H9 (cell line): ENCODE data around the gene ENOX2. TPM values are rescaled to one million over a fixed set of nuclear protein-coding genes. Genes with fewer than 3 reads are reported as not detected.

Experiments
- DNase-seq: peaks from one replicate; pipeline ENCODE4 v3.0.0-alpha.2; 2017
- H2AFZ ChIP-seq: one replicate; pipeline ENCODE4 v1.6.1; 2013; ENCODE audit warnings: mild to moderate bottlenecking, low read length, control low read depth, moderate library complexity
- H2AK5ac ChIP-seq: 2 replicates; pipeline ENCODE4 v1.6.1; 2013; ENCODE audit warnings: low read length, control low read depth, mixed read lengths; ENCODE audit not compliant: insufficient read length
- H2BK120ac ChIP-seq: one replicate; pipeline ENCODE4 v1.6.1; 2013; ENCODE audit warnings: low read depth, mild to moderate bottlenecking, low read length, control low read depth, inconsistent platforms; ENCODE audit not compliant: poor library complexity, severe bottlenecking
- H2BK12ac ChIP-seq: 2 replicates; pipeline ENCODE4 v1.6.1; 2013; ENCODE audit warnings: low read length, control low read depth, mixed read lengths, low read depth; ENCODE audit not compliant: insufficient read length
- H2BK15ac ChIP-seq: 2 replicates; pipeline ENCODE4 v1.6.1; 2013; ENCODE audit warnings: low read depth, low read length, control low read depth
- H2BK20ac ChIP-seq: one replicate; pipeline ENCODE4 v1.6.1; 2013; ENCODE audit warnings: low read depth, mild to moderate bottlenecking, low read length, control low read depth, inconsistent platforms; ENCODE audit not compliant: poor library complexity, severe bottlenecking
- H2BK5ac ChIP-seq: 2 replicates; pipeline ENCODE4 v1.6.1; 2013; ENCODE audit warnings: low read length, control low read depth, mixed read lengths; ENCODE audit not compliant: insufficient read length
- H3K14ac ChIP-seq: 2 replicates; pipeline ENCODE4 v1.6.1; 2013; ENCODE audit warnings: low read length, control low read depth; ENCODE audit not compliant: insufficient read depth
- H3K18ac ChIP-seq: 2 replicates; pipeline ENCODE4 v1.6.1; 2013; ENCODE audit warnings: low read depth, mild to moderate bottlenecking, mixed read lengths, low read length, control low read depth; ENCODE audit not compliant: insufficient read length
- H3K23ac ChIP-seq: 2 replicates; pipeline ENCODE4 v1.6.1; 2013; ENCODE audit warnings: low read length, control low read depth, mixed read lengths, low read depth; ENCODE audit not compliant: insufficient read length
- H3K23me2 ChIP-seq: 2 replicates; pipeline ENCODE4 v1.6.1; 2013; ENCODE audit warnings: low read depth, mild to moderate bottlenecking, mixed read lengths, low read length, control low read depth; ENCODE audit not compliant: insufficient read length, poor library complexity, severe bottlenecking
- H3K27ac ChIP-seq: 2 replicates; pipeline ENCODE4 v1.5.1; 2013; ENCODE audit warnings: low read length, control low read depth, mixed read lengths, low read depth; ENCODE audit not compliant: insufficient read length
- H3K27me3 ChIP-seq: 2 replicates; pipeline ENCODE4 v1.6.1; 2013; ENCODE audit warnings: low read length, control low read depth, inconsistent platforms; ENCODE audit not compliant: insufficient read depth
- H3K4ac ChIP-seq: 2 replicates; pipeline ENCODE4 v1.6.1; 2013; ENCODE audit warnings: low read depth, mild to moderate bottlenecking, control low read depth, inconsistent platforms, low read length, moderate library complexity
- H3K4me1 ChIP-seq: 2 replicates; pipeline ENCODE4 v1.6.1; 2013; ENCODE audit warnings: low read length, control low read depth, inconsistent platforms; ENCODE audit not compliant: insufficient read depth
- H3K4me2 ChIP-seq: 2 replicates; pipeline ENCODE4 v1.6.1; 2013; ENCODE audit warnings: low read length, control low read depth, mixed read lengths; ENCODE audit not compliant: insufficient read length, insufficient read depth
- H3K56ac ChIP-seq: 2 replicates; pipeline ENCODE4 v1.6.1; 2013; ENCODE audit warnings: low read depth, mild to moderate bottlenecking, mixed read lengths, low read length, control low read depth; ENCODE audit not compliant: insufficient read length
- H3K79me1 ChIP-seq: 2 replicates; pipeline ENCODE4 v1.6.1; 2013; ENCODE audit warnings: low read depth, mild to moderate bottlenecking, moderate library complexity, low read length, control low read depth, inconsistent platforms; ENCODE audit not compliant: insufficient read depth, poor library complexity, severe bottlenecking
- H3K79me2 ChIP-seq: 2 replicates; pipeline ENCODE4 v1.6.1; 2013; ENCODE audit warnings: low read length, control low read depth, inconsistent platforms; ENCODE audit not compliant: insufficient read depth
- H3K9ac ChIP-seq: 2 replicates; pipeline ENCODE4 v1.6.1; 2013; ENCODE audit warnings: low read length, control low read depth, mixed read lengths; ENCODE audit not compliant: insufficient read length; ENCODE audit errors: extremely low read depth
- H3K9me3 ChIP-seq: one replicate; pipeline ENCODE4 v1.6.1; 2013; ENCODE audit warnings: low read depth, low read length, inconsistent platforms; ENCODE audit not compliant: control insufficient read depth
- H3T11ph ChIP-seq: one replicate; pipeline ENCODE4 v1.6.1; 2013; ENCODE audit warnings: mild to moderate bottlenecking, low read length, control low read depth, inconsistent platforms
- H4K20me1 ChIP-seq: one replicate; pipeline ENCODE4 v1.6.1; 2013; ENCODE audit not compliant: control insufficient read depth, insufficient read length, insufficient read depth
- H4K5ac ChIP-seq: 2 replicates; pipeline ENCODE4 v1.6.1; 2013; ENCODE audit warnings: low read depth, mild to moderate bottlenecking, mixed read lengths, low read length, control low read depth; ENCODE audit not compliant: insufficient read length
- H4K8ac ChIP-seq: replicated peaks from 2 replicates; pipeline ENCODE4 v1.6.1; 2013; ENCODE audit warnings: low read length, control low read depth, mixed read lengths, low read depth; ENCODE audit not compliant: insufficient read length
- H4K91ac ChIP-seq: 2 replicates; pipeline ENCODE4 v1.6.1; 2013; ENCODE audit warnings: low read depth, mild to moderate bottlenecking, moderate library complexity, mixed read lengths, low read length, control low read depth; ENCODE audit not compliant: insufficient read length
- H3K27ac Mint-ChIP-seq, 3 experiments: 2 replicates in 2 of 3; 3 replicates in 1 of 3; pipeline ENCODE4 v1.8.0; 2020 to 2021; ENCODE audit warnings: mixed read lengths in 3 of 3, mild to moderate bottlenecking in 1 of 3, moderate library complexity in 1 of 3
- H3K27me3 Mint-ChIP-seq: 2 replicates; pipeline ENCODE4 v1.8.0; 2021; ENCODE audit warnings: low read depth, mild to moderate bottlenecking, moderate library complexity, mixed read lengths
- H3K36me3 Mint-ChIP-seq, 3 experiments: 2 replicates in 2 of 3; 3 replicates in 1 of 3; pipeline ENCODE4 v1.8.0; 2020 to 2021; ENCODE audit warnings: low read depth in 3 of 3, mixed read lengths in 3 of 3; ENCODE audit not compliant: insufficient read depth in 1 of 3
- H3K4me1 Mint-ChIP-seq, 2 experiments: 2 replicates each; pipeline ENCODE4 v1.8.0; 2020; ENCODE audit warnings: mixed read lengths in 2 of 2
- H3K4me3 Mint-ChIP-seq, 2 experiments: 2 replicates in 1 of 2; 3 replicates in 1 of 2; pipeline ENCODE4 v1.8.0; 2020 to 2021; ENCODE audit warnings: mild to moderate bottlenecking in 2 of 2, mixed read lengths in 2 of 2, moderate library complexity in 1 of 2
- H3K9me3 Mint-ChIP-seq, 2 experiments: 2 replicates in 1 of 2; 3 replicates in 1 of 2; pipeline ENCODE4 v1.8.0; 2020; ENCODE audit warnings: mild to moderate bottlenecking in 2 of 2, mixed read lengths in 2 of 2, moderate library complexity in 1 of 2
- CTCF ChIP-seq: fragments of 200-600 bp; sonication (generic); conservative IDR thresholded peaks from 3 replicates; pipeline ENCODE4 v1.8.0; 2021; ENCODE audit warnings: antibody characterized with exemption, mild to moderate bottlenecking
- WGBS: extraction: QIAGEN DNeasy Blood & Tissue Kit; methylation state at CpG from one replicate; pipeline ENCODE4 v1.1.7; 2013; ENCODE audit warnings: missing lambda C conversion rate, low lambda C conversion rate, mixed read lengths; ENCODE audit not compliant: insufficient read length; ENCODE audit errors: extremely low coverage; 5-methylcytosine and 5-hydroxymethylcytosine counted together
- total RNA-seq: library from RNA; stranded (reverse); gene quantifications from 2 replicates; pipeline ENCODE4 v1.2.1, GENCODE V29; 2021

Gene ENOX2
- total RNA-seq, 1 experiment from 2014 or later: 17.7 TPM

GRCh38 chrX:130771648-130772047, 131.4 kb downstream of the ENOX2 start:
- no peak overlapping the region for H3T11ph ChIP-seq
- no CpG with 5 or more reads among the region's 1 CpG for WGBS
- H2AFZ ChIP-seq: no peak overlapping the region
- H4K91ac ChIP-seq: no peak overlapping the region
- no peak overlapping the region for H2BK5ac ChIP-seq
- H2AK5ac ChIP-seq: no peak overlapping the region
- no peak overlapping the region for H2BK20ac ChIP-seq
- Mint-ChIP-seq H3K27me3 (no peaks in the 10 kb centered on the region), H3K27ac (no peak overlapping the region), H3K4me1 (peaks cover 4 to 10% of the 10 kb centered on the region in 2 experiments; a peak in 2 of 4 replicates), H3K9me3 (no peaks in the 10 kb centered on the region), H3K4me3 (no peak overlapping the region), H3K36me3 (peaks cover 0 to 2% (median 0%) of the 10 kb centered on the region in 3 experiments; a peak in 1 of 7 replicates)
- no peak overlapping the region for H3K14ac ChIP-seq
- no peak for DNase-seq
- no peaks in the 10 kb centered on the region for H3K9me3 ChIP-seq
- no peaks in the 10 kb centered on the region for H3K4me1 ChIP-seq
- no peak overlapping the region for H2BK15ac ChIP-seq
- H3K79me2 ChIP-seq: no peaks in the 10 kb centered on the region
- no peaks in the 10 kb centered on the region for H3K27me3 ChIP-seq
- no peaks in the 10 kb centered on the region for H4K20me1 ChIP-seq
- TF ChIP-seq CTCF: no peak
- H2BK120ac ChIP-seq: no peak overlapping the region
- no peak overlapping the region for H4K5ac ChIP-seq
- no peak overlapping the region for H3K23ac ChIP-seq
- H3K4ac ChIP-seq: no peak overlapping the region
- no peak overlapping the region for H4K8ac ChIP-seq
- H3K56ac ChIP-seq: no peak overlapping the region
- H3K18ac ChIP-seq: no peak overlapping the region
- H3K79me1 ChIP-seq: no peaks in the 10 kb centered on the region
- H2BK12ac ChIP-seq: no peak overlapping the region
- H3K23me2 ChIP-seq: no peaks in the 10 kb centered on the region
- H3K9ac ChIP-seq: no peak overlapping the region
- no peak overlapping the region for H3K4me2 ChIP-seq
- H3K27ac ChIP-seq: no peak overlapping the region
